GM12892 (cell line): ENCODE data around the gene BCL2L2.

Source experiments
- POLR2A ChIP-seq: IDR thresholded peaks from 2 replicates; pipeline ENCODE4 v1.6.1; 2011; ENCODE audit warnings: low read depth, low read length, control low read depth
- POLR2AphosphoS5 ChIP-seq: IDR thresholded peaks from 2 replicates; pipeline ENCODE4 v1.6.1; 2011; ENCODE audit warnings: low read depth, low read length, control low read depth

GRCh38 chr14:23281247-23281646, 25.4 kb upstream of the BCL2L2 start:
- TF ChIP-seq POLR2A, result no peak
- TF ChIP-seq POLR2AphosphoS5, result no peak
